ENCODE results near the gene KRTAP4-4.
"Not testable (repeated sequence)": the region's sequence is repeated elsewhere in the genome, so short reads cannot be mapped to it uniquely, and the experiment has no call there.

- not testable (repeated sequence) for TF ChIP-seq CTCF, POLR2AphosphoS5 (IDR thresholded peaks at IDR 0.05)
Observed at GRCh38 chr17:41123292-41123990, 37.1 kb downstream of the KRTAP4-4 start.
